Endodermal cell (in vitro differentiated cells): ENCODE data around the gene SLC4A1. TPM values are rescaled to one million over a fixed set of nuclear protein-coding genes. Genes with fewer than 3 reads are reported as not detected.

ENCODE experiments used
- DNase-seq: peaks from one replicate; pipeline ENCODE4 v3.0.0-alpha.2; 2017
- H3K27ac ChIP-seq: 2 replicates; pipeline ENCODE4 v1.5.1; 2013; ENCODE audit warnings: mild to moderate bottlenecking, low read depth, low read length, moderate library complexity
- H3K27me3 ChIP-seq: 2 replicates; pipeline ENCODE4 v1.6.1; 2013; ENCODE audit warnings: mild to moderate bottlenecking, low read length, moderate library complexity; ENCODE audit not compliant: insufficient read depth, control insufficient read depth, poor library complexity, severe bottlenecking
- H3K36me3 ChIP-seq: 2 replicates; pipeline ENCODE4 v1.7.0; 2013; ENCODE audit warnings: mild to moderate bottlenecking, low read length, moderate library complexity; ENCODE audit not compliant: control insufficient read depth, insufficient read depth
- H3K4me1 ChIP-seq: one replicate; pipeline ENCODE4 v1.7.0; 2013; ENCODE audit warnings: low read length; ENCODE audit not compliant: control insufficient read depth, insufficient read depth
- H3K4me3 ChIP-seq: 2 replicates; pipeline ENCODE4 v1.5.1; 2013; ENCODE audit warnings: mild to moderate bottlenecking, low read length, moderate library complexity
- H3K9ac ChIP-seq: 2 replicates; pipeline ENCODE4 v1.6.1; 2013; ENCODE audit warnings: mild to moderate bottlenecking, low read length, moderate library complexity; ENCODE audit not compliant: poor library complexity, severe bottlenecking; ENCODE audit errors: extremely low read depth
- H3K9me3 ChIP-seq: 2 replicates; pipeline ENCODE4 v1.6.1; 2013; ENCODE audit warnings: mild to moderate bottlenecking, low read length, moderate library complexity; ENCODE audit not compliant: control insufficient read depth
- H3K27ac Mint-ChIP-seq: 2 replicates; pipeline ENCODE4 v1.8.0; 2020; ENCODE audit warnings: mixed read lengths
- H3K27me3 Mint-ChIP-seq: 2 replicates; pipeline ENCODE4 v1.8.0; 2021; ENCODE audit warnings: mild to moderate bottlenecking, mixed read lengths; ENCODE audit not compliant: insufficient read depth
- H3K36me3 Mint-ChIP-seq: 2 replicates; pipeline ENCODE4 v1.8.0; 2020; ENCODE audit warnings: low read depth, mixed read lengths
- H3K4me1 Mint-ChIP-seq: 2 replicates; pipeline ENCODE4 v1.8.0; 2020; ENCODE audit warnings: mixed read lengths
- H3K4me3 Mint-ChIP-seq: 2 replicates; pipeline ENCODE4 v1.8.0; 2020; ENCODE audit warnings: mild to moderate bottlenecking, moderate library complexity, mixed read lengths
- H3K9me3 Mint-ChIP-seq: 2 replicates; pipeline ENCODE4 v1.8.0; 2020; ENCODE audit warnings: mild to moderate bottlenecking, mixed read lengths
- CTCF ChIP-seq: fragments of 200-600 bp; sonication (generic); conservative IDR thresholded peaks from 2 replicates; pipeline ENCODE4 v1.5.0; 2021; ENCODE audit warnings: antibody characterized with exemption, mild to moderate bottlenecking
- WGBS, 2 experiments: methylation state at CpG; one replicate each; pipeline versions ENCODE4 v1.1.5 to v1.1.7; 2013; ENCODE audit warnings: missing lambda C conversion rate in 2 of 2, mixed read lengths in 1 of 2; ENCODE audit not compliant: insufficient coverage in 1 of 2, insufficient read length in 1 of 2; 5-methylcytosine and 5-hydroxymethylcytosine counted together
- microRNA-seq: library from miRNA; unstranded; fragments of <30 nt; microRNA quantifications from one replicate; pipeline ENCODE4 v1.2.0, GENCODE V29; 2020; ENCODE audit warnings: borderline microRNAs expressed
- total RNA-seq, 2 donors: library from RNA; stranded (reverse); fragmentation: NEBNext Ultra II Directional in 1 of 2; extraction: Animal tissue kit (Norgen Biotek cat#: 25700) in 1 of 2; gene quantifications; 2 replicates in 1 of 2; 3 replicates in 1 of 2; pipeline ENCODE4 v1.2.1, GENCODE V29; 2021

Gene SLC4A1
- total RNA-seq, 2 donors from 2014 or later = 0.04 TPM; not detected in 1

GRCh38 chr17:44198721-44199552, 69.0 kb downstream of the SLC4A1 start:
- peaks cover 37% of the 10 kb centered on the region for H3K36me3 Mint-ChIP-seq
- peak; percentile 93 for DNase-seq
- Histone ChIP-seq H3K9ac (peak overlapping the region; percentile 79), H3K9me3 (no peaks in the 10 kb centered on the region), H3K27me3 (no peaks in the 10 kb centered on the region), H3K27ac (peak overlapping the region; percentile 90), H3K4me1 (peaks cover 18% of the 10 kb centered on the region), H3K4me3 (peak overlapping the region; percentile 90), H3K36me3 (peaks cover 38% of the 10 kb centered on the region)
- 0% methylated on average over 57 of the region's 68 CpGs; no CpG with 5 or more reads in 1 of the 2 experiments for WGBS, 2 experiments
- H3K27ac Mint-ChIP-seq = no peak overlapping the region
- no peak for TF ChIP-seq CTCF
- H3K4me3 Mint-ChIP-seq = peak overlapping the region; percentile 78
- no peaks in the 10 kb centered on the region for H3K27me3 Mint-ChIP-seq
- H3K4me1 Mint-ChIP-seq = peaks cover 37% of the 10 kb centered on the region
- no peaks in the 10 kb centered on the region for H3K9me3 Mint-ChIP-seq

Small RNAs within 50 kb of the gene (microRNA-seq; reads per million reads assigned to microRNA genes)
- gene MIR6782 = not detected

Other genes with a start within 250 kb of the SLC4A1 start
- 100 to 1,000 TPM in 1 of 2 donors, 10 to 100 TPM in 1; 97.7 to 102 TPM for gene LSM12, start 201.5 kb downstream of the SLC4A1 start, total RNA-seq
- 100 to 1,000 TPM in 1 of 2 donors, 10 to 100 TPM in 1; 88.8 to 129 TPM for gene G6PC3, start 197.4 kb downstream of the SLC4A1 start, total RNA-seq
- gene HDAC5, start 144.5 kb downstream of the SLC4A1 start, total RNA-seq = 10 to 100 TPM; 36.9 to 64.6 TPM
- gene HROB, start 126.2 kb downstream of the SLC4A1 start, total RNA-seq = 10 to 100 TPM; 20.9 to 23.4 TPM
- under 1 TPM in 1 of 2 donors, not detected in 1; 0.53 TPM for gene ASB16, start 97.4 kb downstream of the SLC4A1 start, total RNA-seq
- 10 to 100 TPM; 28.8 to 33.1 TPM for gene TMUB2, start 81.2 kb downstream of the SLC4A1 start, total RNA-seq
- 100 to 1,000 TPM; 118 to 144 TPM for gene ATXN7L3, start 68.3 kb downstream of the SLC4A1 start, total RNA-seq
- 10 to 100 TPM; 62.0 to 89.9 TPM for gene UBTF, start 48.5 kb downstream of the SLC4A1 start, total RNA-seq
- 1 to 10 TPM; 1.0 to 2.1 TPM for gene RUNDC3A, start 40.5 kb upstream of the SLC4A1 start, total RNA-seq
- 100 to 1,000 TPM; 191 to 201 TPM for gene SLC25A39, start 56.7 kb upstream of the SLC4A1 start, total RNA-seq
- 100 to 1,000 TPM; 178 to 205 TPM for gene GRN, start 77.2 kb upstream of the SLC4A1 start, total RNA-seq
- 10 to 100 TPM; 45.7 to 51.9 TPM for gene FAM171A2, start 95.7 kb upstream of the SLC4A1 start, total RNA-seq
- 1 to 10 TPM; 5.2 to 8.5 TPM for gene ITGA2B, start 121.5 kb upstream of the SLC4A1 start, total RNA-seq
- 10 to 100 TPM; 49.9 to 55.2 TPM for gene GPATCH8, start 235.3 kb upstream of the SLC4A1 start, total RNA-seq